Measurements from ENCODE around the gene IRF7. TPM values are rescaled to one million over a fixed set of nuclear protein-coding genes. Genes with fewer than 3 reads are reported as not detected.
A peak's percentile ranks its signal among the peaks of the same experiment; 100 is the strongest.

Gene IRF7
- total RNA-seq, 1 donor from 2014 or later: 74.1 TPM

DNA sequence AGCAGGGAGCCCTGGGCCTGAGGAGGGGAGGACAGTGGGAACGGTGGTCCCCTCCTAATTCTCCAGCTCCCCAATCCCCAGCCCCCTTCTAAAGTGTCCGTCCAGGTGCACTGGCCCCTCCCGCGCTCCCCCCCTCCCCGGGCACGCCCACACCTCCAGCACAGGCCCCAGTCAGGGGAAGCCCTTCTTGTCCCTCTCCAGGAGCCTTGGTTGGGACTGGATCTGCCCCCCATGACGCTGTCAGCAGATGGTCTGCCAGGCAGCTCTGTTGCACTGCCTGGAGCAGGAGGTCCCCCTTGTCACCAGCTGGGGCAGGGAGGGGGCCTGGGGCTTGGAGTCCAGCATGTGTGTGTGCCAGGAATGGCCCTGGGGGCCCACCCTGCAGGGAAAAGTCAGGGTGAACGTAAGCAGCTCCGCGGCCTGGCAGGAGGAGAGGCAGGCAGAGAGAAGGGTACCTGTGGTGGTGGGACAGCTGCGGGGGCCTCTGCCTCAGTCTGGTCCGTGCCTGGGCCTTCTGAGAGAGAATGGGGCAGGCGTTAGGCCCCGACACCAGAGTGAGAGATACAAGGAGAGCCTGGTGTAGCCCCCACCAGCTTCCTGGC, 1.6 kb downstream of the IRF7 start:
- POLR2A ChIA-PET: interaction anchor here (0.6 to 3.8 kb wide), 6 partner anchors 38 to 1427 kb away, joined by 3 to 26 read pairs (median 6); partner anchors contain the start of genes DEAF1, LRRC56, PNPLA2 and TMEM80
- Mint-ChIP-seq H3K27me3 (no peaks in the 10 kb centered on the region), H3K4me3 (peak overlapping the region; percentile 52), H3K9me3 (no peaks in the 10 kb centered on the region), H3K27ac (peak overlapping the region; percentile 41), H3K36me3 (ENCODE audit: low read depth) (peaks cover 36% of the 10 kb centered on the region), H3K4me1 (peaks cover 25% of the 10 kb centered on the region)
- TF ChIP-seq, protein P1, sequence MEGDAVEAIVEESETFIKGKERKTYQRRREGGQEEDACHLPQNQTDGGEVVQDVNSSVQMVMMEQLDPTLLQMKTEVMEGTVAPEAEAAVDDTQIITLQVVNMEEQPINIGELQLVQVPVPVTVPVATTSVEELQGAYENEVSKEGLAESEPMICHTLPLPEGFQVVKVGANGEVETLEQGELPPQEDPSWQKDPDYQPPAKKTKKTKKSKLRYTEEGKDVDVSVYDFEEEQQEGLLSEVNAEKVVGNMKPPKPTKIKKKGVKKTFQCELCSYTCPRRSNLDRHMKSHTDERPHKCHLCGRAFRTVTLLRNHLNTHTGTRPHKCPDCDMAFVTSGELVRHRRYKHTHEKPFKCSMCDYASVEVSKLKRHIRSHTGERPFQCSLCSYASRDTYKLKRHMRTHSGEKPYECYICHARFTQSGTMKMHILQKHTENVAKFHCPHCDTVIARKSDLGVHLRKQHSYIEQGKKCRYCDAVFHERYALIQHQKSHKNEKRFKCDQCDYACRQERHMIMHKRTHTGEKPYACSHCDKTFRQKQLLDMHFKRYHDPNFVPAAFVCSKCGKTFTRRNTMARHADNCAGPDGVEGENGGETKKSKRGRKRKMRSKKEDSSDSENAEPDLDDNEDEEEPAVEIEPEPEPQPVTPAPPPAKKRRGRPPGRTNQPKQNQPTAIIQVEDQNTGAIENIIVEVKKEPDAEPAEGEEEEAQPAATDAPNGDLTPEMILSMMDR (IDR thresholded peaks at IDR 0.05): no peak
- CTCF ChIA-PET: no interaction called here
- no peak for DNase-seq
- intact Hi-C loops (cut with micrococcal nuclease): loop anchor here (10.0 kb wide), 1 partner anchor 1241 kb away; the partner anchor contains the start of gene LSP1
- ATAC-seq (ENCODE audit: low read depth): no peak

DNA sequence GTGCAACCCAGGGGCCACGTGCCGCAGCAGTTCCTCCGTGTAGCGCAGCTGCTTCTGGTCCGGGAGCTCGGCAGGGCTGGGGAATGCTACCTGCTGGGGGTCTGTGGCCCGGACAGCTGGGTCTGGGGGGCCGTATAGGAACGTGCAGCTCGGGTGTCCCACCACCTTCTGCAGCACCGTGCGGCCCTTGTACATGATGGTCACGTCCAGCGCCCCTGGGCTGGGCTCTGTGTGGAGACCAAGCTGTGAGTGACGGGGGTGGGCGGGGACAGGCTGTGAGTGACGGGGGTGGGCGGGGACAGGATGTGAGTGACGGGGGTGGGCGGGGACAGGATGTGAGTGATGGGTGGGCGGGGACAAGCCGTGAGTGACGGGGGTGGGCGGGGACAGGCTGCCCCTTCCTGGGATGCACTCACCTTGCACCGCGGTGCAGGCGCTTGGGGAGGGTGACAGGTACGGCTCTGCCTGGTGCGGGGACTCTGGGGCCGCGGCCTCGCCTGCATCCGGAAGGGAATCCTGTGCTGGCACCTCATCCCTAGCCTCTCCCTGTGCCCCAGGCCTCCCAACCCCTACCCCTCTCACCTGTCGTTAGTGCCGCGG, 2.3 kb downstream of the IRF7 start:
- Mint-ChIP-seq H3K36me3 (ENCODE audit: low read depth) (peaks cover 40% of the 10 kb centered on the region), H3K9me3 (no peaks in the 10 kb centered on the region), H3K4me1 (peaks cover 25% of the 10 kb centered on the region), H3K27ac (no peak overlapping the region), H3K4me3 (no peak overlapping the region), H3K27me3 (no peaks in the 10 kb centered on the region)
- TF ChIP-seq, protein P1 (IDR thresholded peaks at IDR 0.05): no peak
- intact Hi-C loops (cut with micrococcal nuclease): loop anchor here (10.0 kb wide), 1 partner anchor 1241 kb away; the partner anchor contains the start of gene LSP1
- ATAC-seq (ENCODE audit: low read depth) (peak; percentile 2), DNase-seq (no peak)
- ChIA-PET CTCF (no interaction called here), POLR2A (interaction anchor here (0.6 to 3.8 kb wide), 7 partner anchors 38 to 1428 kb away, joined by 3 to 26 read pairs (median 5); partner anchors contain the start of genes DEAF1, LRRC56, PNPLA2 and TMEM80)

DNA sequence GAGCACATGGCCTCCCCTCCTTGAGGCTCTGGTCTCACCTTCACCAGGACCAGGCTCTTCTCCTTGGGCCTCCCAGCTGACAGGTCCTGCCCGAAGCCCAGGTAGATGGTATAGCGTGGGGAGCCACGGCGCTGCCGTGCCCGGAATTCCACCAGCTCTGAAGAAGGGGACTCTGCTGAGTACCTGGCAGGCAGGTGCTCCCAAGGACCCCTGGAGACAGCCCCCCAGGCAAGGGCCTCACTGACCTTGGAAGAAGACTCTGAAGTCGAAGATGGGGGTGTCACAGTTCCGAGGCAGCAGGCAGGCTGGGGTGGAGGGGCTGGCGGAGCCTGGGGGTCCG, 2.8 kb downstream of the IRF7 start:
- no peak overlapping the region for H3K27ac Mint-ChIP-seq
- H3K36me3 Mint-ChIP-seq (ENCODE audit: low read depth): peaks cover 45% of the 10 kb centered on the region
- DNase-seq: no peak
- TF ChIP-seq, protein P1 (IDR thresholded peaks at IDR 0.05): no peak
- no peak for ATAC-seq (ENCODE audit: low read depth)
- ChIA-PET CTCF (no interaction called here), POLR2A (interaction anchor here (0.6 to 3.8 kb wide), 3 partner anchors 77 to 206 kb away, joined by 4 to 26 read pairs (median 6); partner anchors contain the start of genes DEAF1, PNPLA2 and TMEM80)
- peaks cover 25% of the 10 kb centered on the region for H3K4me1 Mint-ChIP-seq
- no peak overlapping the region for H3K4me3 Mint-ChIP-seq
- H3K27me3 Mint-ChIP-seq: no peaks in the 10 kb centered on the region
- intact Hi-C loops (cut with micrococcal nuclease): loop anchor here (10.0 kb wide), 1 partner anchor 1242 kb away; the partner anchor contains the start of gene LSP1
- no peaks in the 10 kb centered on the region for H3K9me3 Mint-ChIP-seq

DNA sequence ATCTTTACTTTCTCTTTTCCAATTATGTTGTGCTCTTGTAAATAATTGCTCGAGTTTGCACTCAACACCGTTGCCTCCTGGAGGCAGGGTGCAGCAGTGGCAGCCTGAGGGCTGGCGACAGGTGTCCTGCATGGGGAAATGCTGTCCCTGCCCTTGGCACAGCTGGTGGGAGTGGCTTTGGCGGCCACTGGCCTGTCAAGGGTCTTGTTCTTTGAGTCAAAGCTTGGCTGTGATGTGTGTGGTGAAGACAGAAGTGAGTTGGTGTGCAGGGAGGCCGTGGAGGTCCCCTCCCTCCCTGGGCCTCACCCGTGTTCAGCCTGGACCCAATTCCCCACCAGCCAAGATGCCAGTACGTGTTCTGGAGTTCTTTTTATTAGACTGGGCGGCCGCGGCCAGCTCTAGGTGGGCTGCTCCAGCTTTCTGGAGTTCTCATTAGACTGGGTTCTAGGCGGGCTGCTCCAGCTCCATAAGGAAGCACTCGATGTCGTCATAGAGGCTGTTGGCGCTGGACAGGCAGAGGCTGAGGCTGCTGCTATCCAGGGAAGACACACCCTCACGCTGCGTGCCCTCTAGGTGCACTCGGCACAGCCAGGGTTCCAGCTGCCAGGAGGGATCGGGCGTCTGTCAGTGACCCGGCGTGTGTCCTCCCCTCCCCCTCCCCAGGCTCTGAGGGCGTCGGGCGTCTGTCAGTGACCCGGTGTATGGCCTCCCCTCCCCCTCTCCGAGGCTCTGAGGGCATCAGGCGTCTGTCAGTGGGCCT, 3.4 kb downstream of the IRF7 start:
- no peaks in the 10 kb centered on the region for H3K27me3 Mint-ChIP-seq
- intact Hi-C loops (cut with micrococcal nuclease): loop anchor here (10.0 kb wide), 1 partner anchor 1242 kb away; the partner anchor contains the start of gene LSP1
- H3K4me1 Mint-ChIP-seq: peaks cover 25% of the 10 kb centered on the region
- ChIA-PET CTCF (no interaction called here), POLR2A (interaction anchor here (3.8 kb wide), 1 partner anchor 84 kb away, joined by 26 read pairs; the partner anchor contains the start of genes DEAF1 and TMEM80)
- ATAC-seq (ENCODE audit: low read depth) (no peak), DNase-seq (no peak)
- H3K36me3 Mint-ChIP-seq (ENCODE audit: low read depth): peaks cover 49% of the 10 kb centered on the region
- no peaks in the 10 kb centered on the region for H3K9me3 Mint-ChIP-seq
- H3K27ac Mint-ChIP-seq: peak overlapping the region; percentile 46
- TF ChIP-seq, protein P1 (IDR thresholded peaks at IDR 0.05): no peak
- peak overlapping the region; percentile 8 for H3K4me3 Mint-ChIP-seq

All from activated B cell treated with CpG ODN at 0.5 μM for 24 hours (primary cell).